OCI-LY7 (cell line): ENCODE measurements around the gene ABCG8. TPM values are rescaled to one million over a fixed set of nuclear protein-coding genes. Genes with fewer than 3 reads are reported as not detected.

Experiments used
- BruUV-seq: library from RNA; stranded (reverse); fragments of 400-500 nt; replicated peaks from 2 replicates; lab custom pipeline; 2021; lab: Mats Ljungman, UMichigan
- CTCF ChIA-PET: fragments of 300-600 bp; sonication (Branson Sonifier 250); formaldehyde crosslinking; loops from one replicate; lab custom pipeline; 2022; ENCODE audit warnings: antibody characterized with exemption; ENCODE audit not compliant: unreplicated experiment; lab: Charles Lee
- POLR2A ChIA-PET: fragments of 300-600 bp; sonication (Branson Sonifier 250); formaldehyde crosslinking; loops from one replicate; lab custom pipeline; 2022; ENCODE audit warnings: antibody characterized with exemption; lab: Charles Lee
- DNase-seq: peaks from one replicate; pipeline ENCODE4 v3.0.0-alpha.2; 2015; ENCODE audit warnings: low spot score
- H2AFZ ChIP-seq: fragments of 200-600 bp; sonication (generic), shearing (Covaris generic); 2 replicates; pipeline ENCODE4 v1.6.1; 2014; ENCODE audit warnings: mild to moderate bottlenecking, antibody characterized with exemption, low read length, moderate library complexity
- H3K27ac ChIP-seq: fragments of 200-600 bp; sonication (generic); 2 replicates; pipeline ENCODE4 v1.5.1; 2014; ENCODE audit warnings: mixed run types, low read depth, mild to moderate bottlenecking, moderate library complexity, low read length, inconsistent platforms; ENCODE audit not compliant: poor library complexity, severe bottlenecking
- H3K36me3 ChIP-seq: fragments of 200-600 bp; sonication (generic); 2 replicates; pipeline ENCODE4 v1.6.1; 2014; ENCODE audit warnings: mild to moderate bottlenecking, antibody characterized with exemption, low read length, moderate library complexity, mixed read lengths; ENCODE audit not compliant: insufficient read depth
- H3K4me1 ChIP-seq: fragments of 200-600 bp; sonication (generic); 2 replicates; pipeline ENCODE4 v1.5.1; 2014; ENCODE audit warnings: mild to moderate bottlenecking, low read length; ENCODE audit not compliant: insufficient read depth, poor library complexity, severe bottlenecking
- H3K4me2 ChIP-seq: fragments of 200-600 bp; sonication (generic); 2 replicates; pipeline ENCODE4 v1.6.1; 2014; ENCODE audit warnings: mild to moderate bottlenecking, low read length
- H3K4me3 ChIP-seq: fragments of 200-600 bp; sonication (generic); 2 replicates; pipeline ENCODE4 v1.5.1; 2014; ENCODE audit warnings: mild to moderate bottlenecking, low read depth, low read length; ENCODE audit not compliant: poor library complexity, severe bottlenecking
- H3K79me2 ChIP-seq: fragments of 200-600 bp; sonication (generic); 2 replicates; pipeline ENCODE4 v1.6.1; 2016; ENCODE audit warnings: low read depth, mild to moderate bottlenecking, low read length, moderate library complexity, mixed read lengths; ENCODE audit not compliant: insufficient read depth
- H3K9me2 ChIP-seq: fragments of 200-600 bp; sonication (generic); 2 replicates; pipeline ENCODE4 v1.6.1; 2016; ENCODE audit warnings: mild to moderate bottlenecking, low read length, mixed read lengths; ENCODE audit not compliant: insufficient read depth
- H3K9me3 ChIP-seq: fragments of 200-600 bp; sonication (generic); 2 replicates; pipeline ENCODE4 v1.6.1; 2014; ENCODE audit warnings: mild to moderate bottlenecking, mixed run types, low read length, mixed read lengths
- H4K20me1 ChIP-seq: fragments of 200-600 bp; sonication (generic); 2 replicates; pipeline ENCODE4 v1.6.1; 2014; ENCODE audit warnings: mild to moderate bottlenecking, antibody characterized with exemption, low read length, moderate library complexity, mixed read lengths; ENCODE audit not compliant: insufficient read depth
- CTCF ChIP-seq: fragments of 200-600 bp; sonication (generic); conservative IDR thresholded peaks from 2 replicates; pipeline ENCODE4 v1.5.1; 2014; ENCODE audit warnings: mild to moderate bottlenecking, antibody characterized with exemption, low read length, moderate library complexity, mixed read lengths
- EZH2phosphoT487 ChIP-seq: fragments of 200-600 bp; sonication (generic); IDR thresholded peaks from 2 replicates; pipeline ENCODE4 v1.6.1; 2018; ENCODE audit warnings: low read depth, borderline replicate concordance, mild to moderate bottlenecking, mixed run types, antibody characterized with exemption, low read length, moderate library complexity, mixed read lengths
- intact Hi-C: fragments of 100-400 bp; cut with micrococcal nuclease; formaldehyde crosslinking; loops from one replicate; pipeline ENCODE4 v1.10.0; 2022; ENCODE audit not compliant: unreplicated experiment
- total RNA-seq, 2 experiments: library from RNA; depleted of rRNA in 1 of 2; stranded (reverse); fragments of >200 nt in 1 of 2; shearing (Covaris generic) in 1 of 2; gene quantifications; 2 replicates each; pipeline ENCODE4 v1.2.3, GENCODE V29; 2014 to 2022

ABCG8 gene
- total RNA-seq, 2 experiments from 2014 or later: not detected

- H3K9me3 ChIP-seq: no peaks in the 10 kb centered on the region
- intact Hi-C loops: no loop called here
- no TSS peak for BruUV-seq
- no peak for TF ChIP-seq CTCF
- no peak for TF ChIP-seq EZH2phosphoT487
- no peaks in the 10 kb centered on the region for H3K79me2 ChIP-seq
- H3K9me2 ChIP-seq: no peaks in the 10 kb centered on the region
- no peaks in the 10 kb centered on the region for H3K4me1 ChIP-seq
- no peak for DNase-seq
- H3K27ac ChIP-seq: no peak overlapping the region
- ChIA-PET POLR2A (no interaction called here), CTCF (no interaction called here)
- H4K20me1 ChIP-seq: no peaks in the 10 kb centered on the region
- no peaks in the 10 kb centered on the region for H3K36me3 ChIP-seq
- no peak overlapping the region for H3K4me2 ChIP-seq
- no peak overlapping the region for H3K4me3 ChIP-seq
- no peak overlapping the region for H2AFZ ChIP-seq
Observed at GRCh38 chr2:43879261-43879660, 40.5 kb downstream of the ABCG8 start.

GRCh38 chr2:43880471-43880870 lies 41.7 kb downstream of the ABCG8 start:
- Histone ChIP-seq H2AFZ (no peak overlapping the region), H3K79me2 (no peaks in the 10 kb centered on the region), H3K36me3 (peaks cover 4% of the 10 kb centered on the region; the same call in 1 of the 2 replicates), H4K20me1 (no peaks in the 10 kb centered on the region), H3K4me3 (no peak overlapping the region), H3K4me2 (no peak overlapping the region), H3K4me1 (no peaks in the 10 kb centered on the region), H3K27ac (no peak overlapping the region), H3K9me2 (no peaks in the 10 kb centered on the region), H3K9me3 (no peaks in the 10 kb centered on the region)
- ChIA-PET CTCF (no interaction called here), POLR2A (no interaction called here)
- no peak for DNase-seq
- TF ChIP-seq EZH2phosphoT487 (no peak), CTCF (no peak)
- intact Hi-C loops: no loop called here
- no TSS peak for BruUV-seq

- intact Hi-C loops: no loop called here
- Histone ChIP-seq H3K9me3 (no peaks in the 10 kb centered on the region), H3K4me1 (no peaks in the 10 kb centered on the region), H3K9me2 (no peaks in the 10 kb centered on the region), H3K4me3 (no peak overlapping the region), H3K27ac (no peak overlapping the region), H4K20me1 (no peaks in the 10 kb centered on the region), H3K79me2 (no peaks in the 10 kb centered on the region), H2AFZ (no peak overlapping the region), H3K4me2 (no peak overlapping the region), H3K36me3 (peaks cover 9% of the 10 kb centered on the region; the same call in 1 of the 2 replicates)
- CTCF ChIA-PET: no interaction called here
- POLR2A ChIA-PET: interaction anchor here (0.7 kb wide), 1 partner anchor 29 kb away, joined by 7 read pairs; no protein-coding TSS in a partner anchor
- BruUV-seq: no TSS peak
- DNase-seq: no peak
- TF ChIP-seq CTCF (no peak), EZH2phosphoT487 (no peak)
Observed at GRCh38 chr2:43880952-43881351, 42.2 kb downstream of the ABCG8 start.
